ENCODE data around the gene LAP3.

LAP3 gene

DNA sequence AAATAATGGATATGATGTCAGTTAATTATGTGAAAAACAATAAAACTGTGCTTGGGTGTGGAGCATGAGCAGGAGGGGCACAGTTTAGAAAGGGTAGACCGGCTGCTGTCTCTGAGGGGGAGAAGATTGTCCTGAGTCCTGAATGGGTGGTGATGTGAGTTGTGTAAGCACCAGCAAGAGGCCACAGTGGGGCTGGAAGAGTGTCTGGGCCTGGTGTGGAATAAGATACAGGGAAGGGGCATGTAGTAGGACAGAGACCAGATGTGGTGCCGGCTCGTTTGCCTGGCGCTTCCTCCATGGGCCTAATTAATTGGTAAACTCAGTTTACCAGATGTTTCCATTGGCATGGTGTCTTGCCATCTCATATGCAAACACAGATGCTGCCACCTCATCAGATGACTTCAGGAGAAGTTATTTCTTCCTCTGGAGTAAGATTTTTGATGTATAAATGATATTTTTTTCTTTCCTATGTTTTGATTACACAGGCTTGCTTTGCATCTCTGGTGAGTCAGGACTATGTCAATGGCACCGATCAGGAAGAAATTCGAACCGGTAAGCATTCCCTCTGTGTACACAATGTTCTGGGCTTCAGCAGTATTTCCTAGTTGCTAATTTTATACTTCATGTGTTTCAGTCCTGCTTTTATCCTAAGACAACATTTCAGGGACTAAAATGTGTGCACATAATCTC, 42.6 kb downstream of the LAP3 start:
- DNase-seq = no peak

DNA sequence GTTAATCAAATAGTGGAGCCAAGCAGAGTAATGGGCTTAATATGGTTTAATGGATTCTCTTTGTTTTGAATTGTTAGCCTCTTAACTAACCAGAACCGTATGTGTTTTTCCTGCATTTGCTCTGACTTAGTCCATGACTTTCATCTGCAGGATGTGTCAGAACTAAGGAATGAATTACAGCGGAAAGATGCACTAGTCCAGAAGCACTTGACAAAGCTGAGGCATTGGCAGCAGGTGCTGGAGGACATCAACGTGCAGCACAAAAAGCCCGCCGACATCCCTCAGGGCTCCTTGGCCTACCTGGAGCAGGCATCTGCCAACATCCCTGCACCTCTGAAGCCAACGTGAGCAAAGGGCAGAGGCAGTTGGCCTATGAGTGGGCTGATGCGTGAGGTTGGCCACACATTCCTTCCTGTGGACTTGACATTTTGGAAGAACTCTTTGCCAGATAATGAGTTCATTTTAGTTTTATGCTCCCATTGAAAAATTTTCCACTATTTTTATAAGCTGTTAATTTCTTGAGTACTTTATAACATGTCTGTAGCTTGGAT, 46.5 kb downstream of the LAP3 start:
- no peak for DNase-seq

- no peak for DNase-seq
Measured at GRCh38 chr4:17624821-17625220, 47.8 kb downstream of the LAP3 start.

DNA sequence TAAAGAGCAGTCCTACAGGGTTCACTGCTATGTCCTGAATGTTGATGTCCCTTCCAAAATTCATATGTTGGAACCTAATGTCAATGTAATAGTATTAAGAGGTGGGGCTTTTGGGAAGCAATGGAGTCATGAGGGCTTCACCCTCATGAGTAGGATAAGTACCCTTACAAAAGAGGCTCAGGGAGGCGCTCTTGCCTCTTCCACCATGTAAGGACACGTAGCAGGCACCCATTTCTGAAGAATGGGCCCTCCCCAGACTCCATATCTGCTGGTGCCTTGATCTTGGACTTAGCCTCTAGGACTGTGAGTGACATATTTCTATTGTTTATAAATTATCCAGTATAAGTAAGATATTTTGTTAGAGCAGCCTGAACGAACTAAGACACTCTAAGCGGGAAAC, 53.2 kb downstream of the LAP3 start:
- no peak for DNase-seq

GRCh38 chr4:17633600-17633999, 56.6 kb downstream of the LAP3 start:
- DNase-seq = no peak

- DNase-seq = no peak
Measured at GRCh38 chr4:17635056-17635455, 58.1 kb downstream of the LAP3 start.

DNA sequence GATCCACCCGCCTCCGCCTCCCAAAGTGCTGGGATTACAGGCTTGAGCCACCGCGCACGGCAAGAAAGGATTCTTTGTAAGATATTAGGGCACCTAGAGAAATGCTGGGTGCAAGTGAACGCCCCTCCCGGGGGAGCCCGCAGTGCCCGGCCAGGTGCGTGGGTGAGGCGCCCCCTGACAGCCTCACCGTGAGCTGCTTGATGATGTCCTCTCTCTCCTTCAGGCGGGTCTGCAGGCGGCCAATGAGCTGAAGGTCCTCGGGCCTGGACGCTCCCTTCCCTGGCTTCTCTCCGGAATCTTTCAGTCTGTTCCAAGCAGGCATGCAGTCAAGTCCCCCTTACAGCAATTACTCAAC, 59.3 kb downstream of the LAP3 start:
- no peak for DNase-seq

DNA sequence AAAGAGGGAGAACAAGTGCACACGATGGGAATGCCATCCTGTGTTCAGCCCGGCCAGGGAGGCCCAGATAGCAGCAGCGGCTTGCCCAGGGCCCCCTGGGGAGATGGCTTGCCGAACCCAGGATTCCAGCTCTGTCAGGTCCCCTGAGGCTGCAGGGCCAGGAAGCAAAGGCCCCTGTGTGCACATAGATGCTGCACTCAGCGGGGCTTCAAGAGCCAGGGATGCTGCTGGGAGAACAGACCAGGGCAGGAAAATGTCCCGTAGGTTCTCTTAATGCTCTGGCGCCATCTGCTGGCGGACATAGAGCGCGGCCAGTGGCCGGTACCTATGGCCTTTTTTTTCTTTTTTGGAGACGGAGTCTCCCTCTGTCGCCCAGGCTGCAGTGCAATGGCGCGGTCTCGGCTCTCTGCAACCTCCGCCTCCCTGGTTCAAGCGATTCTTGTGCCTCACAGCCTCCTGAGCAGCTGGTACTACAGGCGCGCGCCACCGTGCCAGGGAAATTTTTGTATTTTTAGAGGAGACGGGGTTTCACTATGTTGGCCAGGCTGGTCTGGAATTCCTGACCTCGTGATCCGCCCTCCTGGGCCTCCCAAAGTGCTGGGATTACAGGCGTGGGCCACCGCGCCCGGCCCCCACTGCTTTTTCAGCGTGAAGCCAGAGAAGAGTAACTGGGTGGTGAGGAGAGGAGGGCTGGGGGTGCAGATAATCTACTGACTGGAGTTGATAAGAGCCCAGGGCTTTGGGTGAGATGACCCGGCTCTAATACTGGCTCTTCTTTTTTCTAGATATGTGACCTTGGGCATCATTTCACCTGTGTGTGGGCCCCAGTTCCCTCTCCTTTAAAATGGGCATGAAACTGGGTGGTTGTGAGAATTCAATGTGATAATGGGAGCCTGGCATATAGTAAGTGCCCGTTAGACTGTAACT, 60.0 kb downstream of the LAP3 start:
- peak; percentile 79 for DNase-seq

DNA sequence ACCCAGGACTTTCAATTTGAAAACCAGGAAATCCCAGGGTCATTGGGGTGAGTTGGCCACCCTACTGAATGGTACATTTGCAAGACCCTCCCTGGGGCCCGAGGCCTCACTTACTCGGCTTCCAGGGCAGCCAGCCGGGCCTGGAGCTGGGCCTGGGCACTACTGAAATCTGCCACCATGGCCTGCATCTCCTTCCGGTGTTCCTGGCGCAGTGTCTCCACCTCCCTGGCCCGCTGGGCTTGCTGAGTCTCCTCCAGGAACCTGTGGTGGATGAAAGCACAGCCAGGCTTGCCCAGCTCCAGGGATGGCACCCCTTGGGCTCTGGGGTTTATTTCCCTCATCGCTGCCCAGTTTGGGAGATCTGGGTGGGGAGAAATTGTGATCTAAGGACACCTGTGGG, 62.1 kb downstream of the LAP3 start:
- no peak for DNase-seq

DNA sequence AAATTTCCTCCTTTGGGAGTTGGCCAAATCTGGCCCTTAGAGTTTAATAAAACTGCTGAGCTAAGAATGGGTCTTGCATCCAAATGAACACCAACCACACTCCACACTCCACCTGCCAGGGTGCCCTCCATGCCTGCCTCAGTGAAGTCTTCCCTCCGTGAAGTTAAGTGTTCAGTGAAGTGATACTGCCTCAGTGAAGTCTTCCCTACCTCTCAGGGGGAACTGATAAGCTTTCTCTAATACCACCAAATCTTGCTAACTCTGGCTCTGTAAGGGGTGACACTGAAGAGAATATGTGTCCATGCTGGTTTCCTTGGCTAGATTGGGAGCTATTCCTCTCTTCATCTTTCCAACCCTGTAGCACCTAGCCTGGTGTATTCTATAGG, 65.4 kb downstream of the LAP3 start:
- DNase-seq = no peak

DNA sequence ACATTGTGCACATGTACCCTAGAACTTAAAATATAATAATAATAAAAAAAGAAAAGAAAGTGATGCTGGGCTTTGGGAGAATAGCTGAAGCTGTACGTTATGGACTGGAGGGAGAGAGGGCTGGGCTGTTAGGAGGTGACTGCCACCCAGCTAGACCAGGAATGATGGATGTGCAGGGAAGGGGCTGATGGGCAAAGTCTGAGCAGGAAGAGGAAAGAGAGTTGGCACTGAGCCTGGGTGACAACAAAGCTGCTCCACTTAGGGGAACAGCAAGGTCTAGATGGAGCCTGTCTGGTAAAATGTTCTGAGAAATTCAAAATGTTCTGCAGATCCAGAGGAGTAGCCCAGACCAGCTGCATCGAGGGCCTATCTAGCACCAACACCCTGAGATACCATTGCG, 69.7 kb downstream of the LAP3 start:
- DNase-seq = no peak

DNA sequence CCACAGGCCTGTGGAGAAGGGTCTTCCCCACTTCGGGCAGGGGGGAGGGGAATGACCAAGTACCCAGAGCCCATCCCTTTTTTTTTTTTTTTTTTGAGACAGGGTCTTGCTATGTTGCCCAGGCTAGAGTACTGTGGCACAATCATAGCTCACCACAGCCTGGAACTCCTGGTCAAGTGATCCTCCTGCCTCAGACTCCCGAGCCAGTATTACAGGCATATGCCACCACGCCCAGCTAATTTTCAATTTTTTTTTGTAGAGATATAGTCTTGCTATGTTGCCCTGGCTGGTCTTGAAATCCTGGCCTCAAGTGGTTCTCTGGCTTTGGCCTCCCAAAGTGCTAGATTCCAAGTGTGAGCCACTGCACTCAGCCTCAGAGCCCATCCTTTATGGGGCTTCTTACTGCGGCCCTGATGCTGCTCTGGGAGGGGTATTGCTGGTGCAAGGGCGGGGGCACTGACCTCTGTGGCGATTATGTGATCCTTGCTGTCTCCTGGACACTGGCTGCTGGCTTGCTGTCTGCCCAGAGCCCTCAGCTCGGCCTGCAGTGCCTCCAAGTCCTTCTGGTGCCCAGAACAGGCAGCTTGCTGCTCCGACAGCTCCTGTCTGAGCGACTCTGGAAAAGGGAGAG, 70.3 kb downstream of the LAP3 start:
- DNase-seq = no peak

- no peak for DNase-seq
Measured at GRCh38 chr4:17647927-17648326, 70.9 kb downstream of the LAP3 start.

GRCh38 chr4:17650406-17650805, 73.4 kb downstream of the LAP3 start:
- no peak for DNase-seq

GRCh38 chr4:17654701-17655100, 77.7 kb downstream of the LAP3 start:
- no peak for DNase-seq

DNA sequence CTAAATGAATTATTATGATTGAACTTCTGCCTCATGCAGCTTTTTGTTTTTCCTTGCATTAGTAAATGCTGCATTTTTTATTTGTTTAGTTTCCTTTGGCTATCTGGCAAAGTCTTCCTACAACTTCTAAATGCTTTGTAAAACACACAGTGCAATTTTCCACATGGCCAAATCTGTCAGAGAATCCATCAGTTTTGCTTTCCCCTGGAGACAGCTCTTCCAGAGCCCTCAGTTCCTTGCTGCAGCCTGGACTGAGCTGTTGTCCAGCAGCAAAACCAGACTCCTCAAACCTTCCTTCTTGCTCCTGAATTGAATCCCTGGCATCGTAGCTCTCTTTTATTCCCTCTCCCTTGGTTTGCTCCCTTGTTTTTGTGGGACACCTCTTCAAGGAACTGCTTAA, 80.1 kb downstream of the LAP3 start:
- no peak for DNase-seq

Data from CD4-positive, alpha-beta T cell treated with Interleukin-17A for 4 hours (primary cell).